ENCODE data around the gene IVD. TPM values are rescaled to one million over a fixed set of nuclear protein-coding genes. Genes with fewer than 3 reads are reported as not detected.

The IVD gene
- total and polyA plus RNA-seq, 2 donors (not counting 1 experiment from before 2014, with no cell fraction given) = 41.7 to 106 TPM

DNA sequence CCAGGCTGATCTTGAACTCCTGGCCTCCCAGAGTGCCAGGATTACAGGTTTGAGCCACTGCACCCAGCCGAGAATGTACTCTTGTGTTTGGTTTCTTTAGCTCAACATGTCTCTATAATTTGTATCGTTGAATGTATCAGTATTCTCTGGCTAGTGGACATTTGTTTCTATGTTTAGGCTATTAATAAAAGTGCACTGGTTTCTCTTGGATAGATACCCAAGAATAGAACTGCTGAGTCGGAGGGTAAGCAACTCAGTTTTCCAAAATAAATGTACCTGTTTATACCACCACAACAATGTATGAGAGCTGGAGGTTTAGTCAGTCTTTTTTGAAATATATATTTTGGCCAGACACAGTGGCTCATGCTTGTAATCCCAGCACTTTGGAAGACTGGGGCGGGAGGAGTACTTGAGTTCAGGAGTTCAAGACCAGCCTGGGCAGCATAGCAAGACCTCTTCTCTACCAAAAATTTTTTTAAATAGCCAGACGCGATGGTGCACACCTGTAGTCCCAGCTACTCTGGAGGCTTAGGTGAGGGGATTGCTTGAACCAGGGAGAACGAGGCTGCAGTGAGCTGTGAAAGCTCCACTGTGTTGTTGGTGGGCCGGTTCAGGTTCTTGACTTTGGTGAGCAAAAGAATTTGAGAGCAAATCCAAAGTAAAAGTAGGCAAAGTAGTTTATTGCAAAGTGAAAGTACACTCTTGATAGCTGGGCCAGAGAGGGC, 7.7 kb upstream of the IVD start:
- H3K27me3 Mint-ChIP-seq = no peaks in the 10 kb centered on the region
- ATAC-seq (ENCODE audit: low read depth) (no peak), DNase-seq (no peak)
- peak overlapping the region; percentile 59 for H3K4me2 ChIP-seq (replicated peaks; ENCODE audit: low read depth, low read length, poor library complexity, severe bottlenecking)
- peaks cover 20% of the 10 kb centered on the region for H3K4me1 Mint-ChIP-seq
- H3K27ac Mint-ChIP-seq = peak overlapping the region; percentile 74
- TF ChIP-seq EZH2 (IDR thresholded peaks at IDR 0.05; ENCODE audit: borderline replicate concordance, insufficient read depth, low read depth, low read length, poor library complexity, severe bottlenecking) (no peak), CTCF (IDR thresholded peaks at IDR 0.05) (no peak)
- no peaks in the 10 kb centered on the region for H3K9me3 Mint-ChIP-seq (ENCODE audit: insufficient read depth)
- peaks cover 3 to 9% of the 10 kb centered on the region in 2 experiments for H3K36me3 ChIP-seq (replicated peaks in 1 of 2; ENCODE audit: control extremely low read depth in 1 of 2, control insufficient read depth in 1 of 2, extremely low read depth in 1 of 2, insufficient read depth in 2 of 2, low read length in 1 of 2)
- POLR2A ChIA-PET = interaction anchor here (0.6 to 1.1 kb wide), 4 partner anchors 10 to 581 kb away, joined by 3 to 6 read pairs (median 4); partner anchors contain the start of gene KNSTRN
- peak overlapping the region; percentile 71 for H3K4me3 Mint-ChIP-seq
- H3K4me1 ChIP-seq (ENCODE audit: control insufficient read depth in 2 of 2, insufficient read depth in 2 of 2, low read length in 2 of 2) = peaks cover 17 to 21% of the 10 kb centered on the region in 2 donors
- CTCF ChIA-PET = interaction anchor here (0.6 to 3.2 kb wide), 10 partner anchors 10 to 479 kb away, joined by 3 to 17 read pairs (median 4); no protein-coding TSS in a partner anchor
- no peaks in the 10 kb centered on the region for H3K9me3 ChIP-seq (ENCODE audit: control extremely low read depth in 1 of 3, control insufficient read depth in 2 of 3, insufficient read depth in 1 of 3, low read length in 2 of 3)
- peak overlapping the region in 1 of 2 donors; percentile 53 for H3K27ac ChIP-seq (ENCODE audit: low read length in 2 of 2)
- peak overlapping the region; percentile 22 for H2AFZ ChIP-seq (ENCODE audit: insufficient read depth, low read depth, low read length, poor library complexity, severe bottlenecking)
- peak overlapping the region in 2 of 5 experiments; percentile 19 to 30 for H3K4me3 ChIP-seq (ENCODE audit: control extremely low read depth in 1 of 5, extremely low read depth in 1 of 5, insufficient read depth in 1 of 5, low read depth in 2 of 5, low read length in 4 of 5)
- no peaks in the 10 kb centered on the region for H3K27me3 ChIP-seq (replicated peaks in 1 of 4; ENCODE audit: control extremely low read depth in 1 of 4, control insufficient read depth in 3 of 4, insufficient read depth in 4 of 4, low read length in 3 of 4)
- H4K20me1 ChIP-seq (ENCODE audit: control insufficient read depth, insufficient read depth, low read length, poor library complexity, severe bottlenecking) = no peaks in the 10 kb centered on the region
- intact Hi-C loops (cut with micrococcal nuclease) = no loop called here
- WGBS (ENCODE audit: insufficient coverage) = 81% methylated on average over 3 of the region's 8 CpGs
- H3K9ac ChIP-seq (ENCODE audit: low read length) = peak overlapping the region; percentile 33
- peaks cover 2% of the 10 kb centered on the region for H3K79me2 ChIP-seq (ENCODE audit: control insufficient read depth, insufficient read depth, low read length)

GRCh38 chr15:40398413-40398873, 7.2 kb upstream of the IVD start:
- Histone ChIP-seq H3K79me2 (ENCODE audit: control insufficient read depth, insufficient read depth, low read length) (peaks cover 2% of the 10 kb centered on the region), H3K4me3 (ENCODE audit: control extremely low read depth in 1 of 5, extremely low read depth in 1 of 5, insufficient read depth in 1 of 5, low read depth in 2 of 5, low read length in 4 of 5) (peak overlapping the region in 2 of 5 experiments; percentile 19 to 30), H3K4me2 (replicated peaks; ENCODE audit: low read depth, low read length, poor library complexity, severe bottlenecking) (peak overlapping the region; percentile 59), H3K27me3 (replicated peaks in 1 of 4; ENCODE audit: control extremely low read depth in 1 of 4, control insufficient read depth in 3 of 4, insufficient read depth in 4 of 4, low read length in 3 of 4) (no peaks in the 10 kb centered on the region), H3K27ac (ENCODE audit: low read length in 2 of 2) (peak overlapping the region; percentile 2 to 27), H3K4me1 (ENCODE audit: control insufficient read depth in 2 of 2, insufficient read depth in 2 of 2, low read length in 2 of 2) (peaks cover 17 to 21% of the 10 kb centered on the region in 2 donors), H3K36me3 (replicated peaks in 1 of 2; ENCODE audit: control extremely low read depth in 1 of 2, control insufficient read depth in 1 of 2, extremely low read depth in 1 of 2, insufficient read depth in 2 of 2, low read length in 1 of 2) (peaks cover 2 to 3% of the 10 kb centered on the region in 2 experiments), H2AFZ (ENCODE audit: insufficient read depth, low read depth, low read length, poor library complexity, severe bottlenecking) (peak overlapping the region; percentile 22), H4K20me1 (ENCODE audit: control insufficient read depth, insufficient read depth, low read length, poor library complexity, severe bottlenecking) (no peaks in the 10 kb centered on the region), H3K9me3 (ENCODE audit: control extremely low read depth in 1 of 3, control insufficient read depth in 2 of 3, insufficient read depth in 1 of 3, low read length in 2 of 3) (no peaks in the 10 kb centered on the region), H3K9ac (ENCODE audit: low read length) (peak overlapping the region; percentile 33)
- 3% methylated on average over 4 of the region's 4 CpGs for WGBS (ENCODE audit: insufficient coverage)
- DNase-seq = peak; percentile 57
- Mint-ChIP-seq H3K9me3 (ENCODE audit: insufficient read depth) (no peaks in the 10 kb centered on the region), H3K27me3 (no peaks in the 10 kb centered on the region), H3K4me3 (peak overlapping the region; percentile 71), H3K4me1 (peaks cover 20% of the 10 kb centered on the region), H3K27ac (peak overlapping the region; percentile 74)
- POLR2A ChIA-PET = interaction anchor here (1.0 to 1.1 kb wide), 2 partner anchors 9 to 16 kb away, joined by 3 to 4 read pairs; partner anchors contain the start of gene KNSTRN
- ATAC-seq (ENCODE audit: low read depth) = peak; percentile 84
- TF ChIP-seq EZH2 (IDR thresholded peaks at IDR 0.05; ENCODE audit: borderline replicate concordance, insufficient read depth, low read depth, low read length, poor library complexity, severe bottlenecking) = no peak
- no peak for TF ChIP-seq CTCF (IDR thresholded peaks at IDR 0.05)
- CTCF ChIA-PET = interaction anchor here (0.9 to 3.2 kb wide), 8 partner anchors 9 to 119 kb away, joined by 3 to 17 read pairs (median 6); no protein-coding TSS in a partner anchor
- intact Hi-C loops (cut with micrococcal nuclease) = no loop called here
